ENCODE data around the gene SDK2. TPM values are rescaled to one million over a fixed set of nuclear protein-coding genes. Genes with fewer than 3 reads are reported as not detected.

The SDK2 gene
- total and polyA plus RNA-seq, 2 of the 8 experiments (the other 6 are each of a cell fraction or from before 2014, with no cell fraction given), result 3.9 to 4.1 TPM

- Histone ChIP-seq H2BK120ac (replicated peaks; ENCODE audit: low read depth, low read length) (no peak overlapping the region), H3K4me3 (ENCODE audit: extremely low read depth in 1 of 4, insufficient read depth in 2 of 4, low read depth in 3 of 4, low read length in 4 of 4) (no peak overlapping the region), H4K20me1 (replicated peaks in 1 of 2; ENCODE audit: control insufficient read depth in 1 of 2, insufficient read depth in 2 of 2, low read length in 2 of 2) (no peaks in the 10 kb centered on the region), H3K9me3 (ENCODE audit: insufficient read depth in 2 of 2, low read depth in 1 of 2, low read length in 1 of 2) (peaks cover 9% of the 10 kb centered on the region in 2 experiments; a peak in 3 of 4 replicates), H3K27me3 (replicated peaks in 1 of 4; ENCODE audit: control insufficient read depth in 3 of 4, extremely low read depth in 1 of 4, insufficient read depth in 3 of 4, low read length in 3 of 4) (no peaks in the 10 kb centered on the region), H3K4me1 (replicated peaks in 1 of 4; ENCODE audit: control insufficient read depth in 3 of 4, insufficient read depth in 4 of 4, low read length in 3 of 4) (peaks cover 0 to 3% (median 0%) of the 10 kb centered on the region in 4 experiments; a peak in 1 of 7 replicates), H3K4me2 (ENCODE audit: insufficient read depth in 1 of 2, low read depth in 2 of 2, low read length in 2 of 2) (no peak overlapping the region), H2BK12ac (ENCODE audit: low read depth, low read length) (no peak overlapping the region), H2AK5ac (ENCODE audit: low read depth, low read length) (no peak overlapping the region), H3K4ac (replicated peaks; ENCODE audit: insufficient read length, low read depth, low read length) (no peak overlapping the region), H2BK20ac (ENCODE audit: low read length) (no peak overlapping the region), H2AFZ (ENCODE audit: low read length) (no peak overlapping the region), H4K5ac (ENCODE audit: insufficient read length, low read depth, low read length) (no peak overlapping the region), H3K36me3 (ENCODE audit: control insufficient read depth in 2 of 4, insufficient read depth in 4 of 4, low read length in 3 of 4) (no peaks in the 10 kb centered on the region), H3K23me2 (ENCODE audit: low read depth, low read length) (no peaks in the 10 kb centered on the region), H3K79me1 (ENCODE audit: low read depth, low read length) (no peaks in the 10 kb centered on the region), H3K14ac (ENCODE audit: insufficient read length) (no peak overlapping the region), H4K91ac (replicated peaks; ENCODE audit: insufficient read length, low read length) (no peak overlapping the region), H3K9ac (replicated peaks in 1 of 4; ENCODE audit: extremely low read depth in 1 of 4, low read depth in 3 of 4, low read length in 3 of 4) (no peak overlapping the region), H4K8ac (ENCODE audit: extremely low read depth, insufficient read depth, low read length) (no peak overlapping the region), H3K27ac (ENCODE audit: low read depth, low read length) (no peak overlapping the region), H3K56ac (replicated peaks; ENCODE audit: insufficient read length, low read depth, low read length) (no peak overlapping the region), H3K79me2 (ENCODE audit: control insufficient read depth in 1 of 2, insufficient read depth in 2 of 2, low read length in 2 of 2) (no peaks in the 10 kb centered on the region), H2BK5ac (ENCODE audit: low read depth, low read length) (no peak overlapping the region), H2BK15ac (ENCODE audit: low read length) (no peak overlapping the region), H3K23ac (ENCODE audit: insufficient read length) (no peak overlapping the region), H3K18ac (ENCODE audit: extremely low read depth, low read length) (no peak overlapping the region)
- 92% methylated on average over 12 of the region's 12 CpGs; no CpG with 5 or more reads in 1 of the 2 experiments for WGBS, 2 experiments (ENCODE audit: extremely low coverage in 1 of 2, insufficient coverage in 1 of 2, insufficient read length in 1 of 2, insufficient replicate concordance in 2 of 2, low coverage in 1 of 2, low lambda C conversion rate in 2 of 2, missing lambda C conversion rate in 1 of 2)
- ChIA-PET CTCF (ENCODE audit: partially characterized antibody) (interaction anchor here (0.5 to 1.7 kb wide), 2 partner anchors 42 to 307 kb away, joined by 4 to 5 read pairs; partner anchors contain the start of gene SSTR2), POLR2A (ENCODE audit: partially characterized antibody) (no interaction called here)
- FAIRE-seq (no peak), DNase-seq (ENCODE audit: low read depth in 1 of 2, low spot score in 2 of 2) (no peak)
- TF ChIP-seq SP4 (IDR thresholded peaks at IDR 0.05; ENCODE audit: low read length) (no peak), TEAD4 (IDR thresholded peaks at IDR 0.05; ENCODE audit: low read depth, low read length) (no peak), MAX (IDR thresholded peaks at IDR 0.05) (no peak), KDM5A (IDR thresholded peaks at IDR 0.05; ENCODE audit: low read length) (no peak), RAD21 (IDR thresholded peaks at IDR 0.05 in 1 of 2, conservative IDR thresholded peaks at IDR 0.05 in 1 of 2; ENCODE audit: low read depth in 2 of 2, low read length in 2 of 2) (no peak), SP2 (IDR thresholded peaks at IDR 0.05; ENCODE audit: low read length) (no peak), SIN3A (conservative IDR thresholded peaks at IDR 0.05 in 1 of 2, IDR thresholded peaks at IDR 0.05 in 1 of 2; ENCODE audit: low read depth in 1 of 2, low read length in 2 of 2) (no peak), EZH2 (IDR thresholded peaks at IDR 0.05; ENCODE audit: low read depth, low read length, severe bottlenecking) (no peak), BRCA1 (IDR thresholded peaks at IDR 0.05; ENCODE audit: low read depth, low read length) (no peak), BCL11A (IDR thresholded peaks at IDR 0.05; ENCODE audit: low read depth in 2 of 2, low read length in 2 of 2) (no peak), CTBP2 (IDR thresholded peaks at IDR 0.05; ENCODE audit: borderline replicate concordance, insufficient read depth, insufficient read length, low read length) (no peak), CHD1 (IDR thresholded peaks at IDR 0.05; ENCODE audit: low read depth, low read length) (no peak)
These were observed 172.3 kb downstream of the SDK2 start for GRCh38 chr17:73471924-73472323.
